Muscle layer of duodenum (tissue), 2 donors: ENCODE measurements around the gene RPL27A.

Experiments
- H3K27ac ChIP-seq: one replicate; pipeline ENCODE4 v1.7.0; 2013; ENCODE audit warnings: mild to moderate bottlenecking, low read length
- H3K27me3 ChIP-seq: one replicate; pipeline ENCODE4 v1.7.0; 2013; ENCODE audit warnings: low read depth, mild to moderate bottlenecking, control low read depth, low read length
- H3K36me3 ChIP-seq, 2 donors: one replicate each; pipeline ENCODE4 v1.7.0; 2013; ENCODE audit warnings: low read length in 2 of 2, control low read depth in 1 of 2, mild to moderate bottlenecking in 1 of 2; ENCODE audit not compliant: insufficient read depth in 2 of 2, control insufficient read depth in 1 of 2
- H3K4me1 ChIP-seq, 2 donors: one replicate each; pipeline ENCODE4 v1.7.0; 2013; ENCODE audit warnings: low read length in 2 of 2, mild to moderate bottlenecking in 2 of 2, control low read depth in 1 of 2, moderate library complexity in 1 of 2; ENCODE audit not compliant: insufficient read depth in 2 of 2, control insufficient read depth in 1 of 2
- H3K4me3 ChIP-seq, 2 donors: one replicate each; pipeline ENCODE4 v1.7.0; 2013; ENCODE audit warnings: low read length in 2 of 2, low read depth in 1 of 2, mild to moderate bottlenecking in 1 of 2
- H3K9me3 ChIP-seq, 2 donors: one replicate each; pipeline ENCODE4 v1.7.0; 2013; ENCODE audit warnings: low read length in 2 of 2, control low read depth in 1 of 2, mild to moderate bottlenecking in 1 of 2; ENCODE audit not compliant: control insufficient read depth in 1 of 2
- donor health status: healthy.

Gene RPL27A

DNA sequence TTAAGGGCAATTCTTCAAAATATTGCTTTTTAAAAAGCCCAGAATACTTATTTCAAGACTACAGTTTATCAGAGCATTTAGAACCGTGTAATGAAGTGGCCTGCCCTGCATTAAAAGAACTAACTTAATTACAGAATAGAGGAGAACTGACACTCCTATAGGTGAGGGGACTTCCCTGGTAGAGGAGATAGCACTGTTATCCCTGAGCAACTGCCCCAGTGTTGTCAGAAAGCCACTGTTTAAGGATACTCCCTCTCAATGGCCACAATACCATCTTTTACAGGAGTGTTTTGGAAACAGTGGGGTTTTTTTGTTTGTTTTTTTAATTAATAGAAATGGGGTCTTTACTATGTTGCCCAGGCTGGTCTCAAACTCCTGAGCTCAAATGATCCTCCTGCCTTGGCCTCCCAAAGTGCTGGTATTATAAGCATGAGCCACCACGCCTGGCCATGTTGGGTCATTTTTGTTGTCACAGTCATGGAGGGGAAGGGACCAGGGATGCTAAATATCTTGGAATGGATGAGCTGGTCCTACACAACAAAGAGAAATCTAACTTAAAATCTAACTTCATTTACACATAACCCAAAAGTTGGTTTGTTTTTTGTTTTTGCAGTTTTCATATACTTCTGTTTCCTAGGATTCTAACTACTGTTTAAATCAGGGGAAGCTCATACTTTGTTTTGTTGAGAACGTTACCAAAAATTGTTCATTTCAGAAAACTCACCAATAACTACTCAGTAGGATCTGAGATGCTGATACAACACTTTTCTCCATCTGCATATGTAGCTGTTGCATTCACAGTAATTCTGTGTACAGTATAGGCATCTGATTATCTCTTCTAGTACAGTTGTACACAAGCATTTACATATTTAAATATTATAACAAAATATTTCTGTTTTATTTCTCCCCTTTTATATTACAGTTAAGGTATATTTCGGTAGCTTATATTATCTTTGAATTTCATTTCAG is 8.1 kb downstream of the RPL27A start:
- H3K36me3 ChIP-seq, result peaks cover 43 to 56% of the 10 kb centered on the region in 2 donors
- no peak overlapping the region for H3K27ac ChIP-seq

DNA sequence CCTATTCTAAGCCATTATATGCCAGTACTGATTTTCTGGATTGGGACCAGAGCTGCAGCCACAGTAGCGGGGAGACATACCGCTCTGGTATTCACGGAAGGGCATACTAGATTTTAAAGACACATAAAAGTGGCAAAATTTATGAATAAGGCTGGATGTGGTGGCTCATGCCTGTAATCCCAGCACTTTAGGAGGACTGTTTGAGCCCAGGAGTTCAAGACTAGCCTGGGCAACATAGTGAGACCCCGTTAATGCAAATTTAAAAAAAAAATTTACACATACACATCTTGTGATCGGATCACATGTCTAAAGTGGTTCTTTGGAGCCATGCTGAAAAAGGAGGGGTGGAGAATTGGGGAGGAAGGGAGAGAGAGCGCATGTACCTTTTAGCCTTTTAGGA is 9.0 kb downstream of the RPL27A start:
- Histone ChIP-seq H3K36me3 (peaks cover 39 to 58% of the 10 kb centered on the region in 2 donors), H3K4me1 (peaks cover 0 to 17% of the 10 kb centered on the region in 2 donors), H3K27me3 (no peaks in the 10 kb centered on the region), H3K9me3 (no peaks in the 10 kb centered on the region), H3K4me3 (no peak overlapping the region), H3K27ac (no peak overlapping the region)

More for the DNA sequence above, 8.1 kb downstream of the RPL27A start:
- Histone ChIP-seq H3K4me3 (no peak overlapping the region), H3K27me3 (no peaks in the 10 kb centered on the region), H3K9me3 (no peaks in the 10 kb centered on the region), H3K4me1 (peaks cover 0 to 16% of the 10 kb centered on the region in 2 donors)

DNA sequence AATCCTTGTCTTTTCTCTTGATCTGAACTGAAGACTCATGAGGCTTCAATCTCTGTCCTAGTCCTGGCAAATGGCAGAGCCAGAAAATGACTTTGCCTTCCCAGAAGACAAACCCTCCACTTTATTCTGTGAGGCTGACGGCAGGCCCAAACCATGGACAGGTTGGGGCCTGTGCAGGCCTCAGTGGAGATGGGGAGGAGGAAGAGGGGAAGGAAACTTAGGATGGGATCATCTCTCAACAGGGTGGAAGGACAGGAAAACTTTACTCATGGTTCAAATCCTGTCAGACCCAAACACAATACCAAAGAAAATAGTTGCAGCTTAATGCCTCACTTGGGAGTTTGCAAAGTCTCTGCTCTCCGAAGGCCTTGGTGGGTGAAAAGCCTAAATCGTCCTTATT is 9.8 kb downstream of the RPL27A start:
- Histone ChIP-seq H3K27me3 (no peaks in the 10 kb centered on the region), H3K36me3 (peaks cover 40 to 64% of the 10 kb centered on the region in 2 donors), H3K4me3 (no peak overlapping the region), H3K4me1 (peaks cover 0 to 17% of the 10 kb centered on the region in 2 donors), H3K9me3 (no peaks in the 10 kb centered on the region), H3K27ac (no peak overlapping the region)

DNA sequence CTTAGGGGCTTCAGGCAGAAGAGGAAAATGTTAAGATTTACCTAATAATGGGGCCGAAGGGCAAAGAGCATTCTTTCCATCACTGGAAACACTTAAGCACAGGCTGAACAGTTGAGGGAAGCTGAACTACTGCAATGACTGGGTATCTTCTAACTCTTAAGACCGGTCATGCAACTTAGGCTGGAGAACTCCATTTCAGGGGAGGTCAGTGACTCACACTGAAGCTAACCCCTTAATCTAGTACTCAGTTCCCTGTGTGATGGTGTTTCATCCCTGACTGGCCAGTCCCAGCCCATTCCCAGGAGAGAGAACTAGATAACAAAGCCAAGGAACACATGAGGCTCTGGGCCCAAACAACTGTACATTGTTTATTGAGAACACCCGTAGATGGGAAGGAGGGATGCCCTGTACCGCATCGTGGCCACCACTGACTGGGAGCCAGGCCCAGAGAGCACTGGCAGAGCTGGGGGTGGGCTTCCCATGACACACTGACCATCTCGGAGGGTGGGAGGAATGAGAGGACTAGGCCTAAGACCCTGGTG is 10.5 kb downstream of the RPL27A start:
- Histone ChIP-seq H3K27me3 (no peaks in the 10 kb centered on the region), H3K27ac (no peak overlapping the region), H3K4me1 (peaks cover 0 to 11% of the 10 kb centered on the region in 2 donors), H3K4me3 (no peak overlapping the region), H3K36me3 (peaks cover 43 to 68% of the 10 kb centered on the region in 2 donors), H3K9me3 (no peaks in the 10 kb centered on the region)

DNA sequence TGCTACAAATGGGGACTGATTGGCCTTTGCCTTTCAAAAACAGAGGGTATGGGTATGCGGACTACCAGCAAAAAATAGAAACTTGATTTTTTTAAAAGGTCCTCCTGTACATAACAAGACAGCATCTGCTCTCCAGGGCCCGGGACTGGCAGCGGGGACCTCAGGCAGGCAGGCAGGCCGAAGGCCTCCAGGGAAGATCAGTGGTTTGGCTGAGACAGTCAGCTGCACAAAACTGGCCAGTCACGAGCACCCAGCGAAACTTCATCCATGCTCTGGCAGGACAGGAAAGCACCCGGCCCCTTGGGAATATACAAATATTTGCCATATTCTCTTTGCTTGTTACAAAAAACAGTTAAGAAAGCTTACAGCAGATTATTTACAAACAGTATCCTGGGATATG is 11.0 kb downstream of the RPL27A start:
- no peak overlapping the region for H3K27ac ChIP-seq
- H3K4me3 ChIP-seq, result no peak overlapping the region
- H3K9me3 ChIP-seq, result no peaks in the 10 kb centered on the region
- peaks cover 0 to 9% of the 10 kb centered on the region in 2 donors for H3K4me1 ChIP-seq
- H3K27me3 ChIP-seq, result no peaks in the 10 kb centered on the region
- H3K36me3 ChIP-seq, result peaks cover 46 to 73% of the 10 kb centered on the region in 2 donors

DNA sequence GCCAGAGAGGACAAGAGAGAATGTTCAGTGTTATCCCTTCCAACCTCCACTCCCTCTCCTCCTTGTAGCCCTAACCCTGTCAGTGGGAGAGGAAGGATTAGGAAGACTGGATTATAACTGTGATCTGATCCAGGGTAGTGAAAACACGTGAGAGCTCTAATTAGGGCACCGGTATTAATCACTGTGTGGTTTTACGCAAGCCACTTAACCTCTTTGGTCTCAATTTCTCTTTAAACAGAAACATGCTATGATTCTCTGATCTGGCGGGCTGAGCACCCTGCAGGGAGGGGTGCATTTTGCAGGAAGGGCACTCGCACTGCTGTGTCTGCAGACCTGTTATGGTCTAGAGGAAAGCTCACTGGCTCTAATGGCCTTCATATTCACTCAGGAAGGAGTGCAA is 11.5 kb downstream of the RPL27A start:
- no peak overlapping the region for H3K4me3 ChIP-seq
- H3K27ac ChIP-seq, result peak overlapping the region; percentile 30

DNA sequence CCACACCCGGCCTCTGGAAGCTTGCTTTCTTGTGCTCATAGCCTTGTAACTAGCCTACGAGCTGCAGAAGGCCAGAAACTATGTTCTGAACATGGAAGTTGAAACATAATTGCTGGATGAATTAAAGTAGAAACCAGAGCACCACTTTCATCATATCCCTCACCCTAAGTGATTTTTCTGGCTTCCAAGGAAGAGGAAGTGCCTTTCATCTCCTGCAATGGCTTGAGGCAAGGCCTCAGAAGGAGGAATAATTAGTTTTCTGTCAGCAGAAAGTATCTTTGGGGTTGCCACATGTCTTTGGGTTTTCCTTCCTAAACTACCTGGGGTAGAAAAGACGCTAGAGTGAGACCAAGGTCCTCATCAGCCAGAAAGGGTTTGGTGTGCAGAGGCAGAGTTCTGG is 14.5 kb downstream of the RPL27A start:
- H3K36me3 ChIP-seq, result peaks cover 63 to 71% of the 10 kb centered on the region in 2 donors
- H3K4me3 ChIP-seq, result no peak overlapping the region
- H3K4me1 ChIP-seq, result peaks cover 0 to 17% of the 10 kb centered on the region in 2 donors
- no peaks in the 10 kb centered on the region for H3K9me3 ChIP-seq
- H3K27ac ChIP-seq, result no peak overlapping the region
- H3K27me3 ChIP-seq, result no peaks in the 10 kb centered on the region

More for the DNA sequence above, 11.5 kb downstream of the RPL27A start:
- Histone ChIP-seq H3K4me1 (peaks cover 0 to 9% of the 10 kb centered on the region in 2 donors), H3K36me3 (peaks cover 52 to 78% of the 10 kb centered on the region in 2 donors), H3K27me3 (no peaks in the 10 kb centered on the region), H3K9me3 (no peaks in the 10 kb centered on the region)

DNA sequence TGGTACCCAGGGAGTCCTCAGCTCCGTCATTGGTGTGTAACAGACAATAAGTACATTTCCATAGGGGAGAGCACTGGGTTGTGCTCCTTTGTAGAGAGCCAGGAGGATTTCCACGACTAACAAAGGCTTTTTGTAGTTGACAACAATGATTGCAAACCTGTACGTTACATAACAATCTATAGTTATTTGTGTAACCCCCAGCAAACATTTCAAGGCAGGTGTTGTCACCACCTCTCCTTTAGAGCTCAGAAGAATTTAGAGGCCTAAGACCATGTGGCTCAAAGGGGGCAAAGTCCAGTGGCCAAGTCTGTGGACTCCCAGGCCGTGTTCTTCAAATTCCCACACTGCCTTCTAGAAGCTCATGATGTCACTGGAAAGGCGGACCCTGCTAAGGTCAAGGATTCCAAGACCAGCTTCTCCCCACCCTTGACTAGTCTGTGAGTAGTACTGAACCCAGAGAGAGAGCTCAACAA is 15.8 kb downstream of the RPL27A start:
- Histone ChIP-seq H3K27me3 (no peaks in the 10 kb centered on the region), H3K9me3 (no peaks in the 10 kb centered on the region), H3K4me1 (peaks cover 0 to 13% of the 10 kb centered on the region in 2 donors), H3K27ac (no peak overlapping the region), H3K36me3 (peaks cover 50 to 69% of the 10 kb centered on the region in 2 donors), H3K4me3 (no peak overlapping the region)

DNA sequence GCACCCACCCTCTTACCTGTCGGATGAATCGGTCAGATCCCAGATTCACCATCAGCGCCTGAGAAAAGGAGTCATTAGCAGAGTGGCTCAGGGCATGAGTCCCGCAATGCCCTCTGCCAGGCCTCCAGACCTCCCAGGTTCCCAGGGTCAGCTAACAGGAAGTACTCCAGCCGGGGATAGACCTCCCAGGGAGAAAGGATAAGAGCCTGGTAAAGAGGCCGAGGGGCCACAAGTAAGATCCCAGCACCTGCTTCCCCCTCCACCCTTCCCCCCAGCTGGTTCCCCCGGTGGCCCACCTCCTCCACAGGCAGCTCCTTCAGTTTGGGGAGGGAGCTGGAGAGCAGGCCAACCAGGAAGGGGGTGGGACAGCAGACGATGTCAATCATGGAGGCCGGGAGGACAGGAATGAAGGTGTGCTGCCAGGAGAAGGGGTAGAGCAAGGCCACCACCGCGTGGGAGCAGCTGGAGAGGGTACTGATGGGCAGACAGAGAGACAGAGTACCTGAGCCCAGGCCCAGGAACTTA is 16.4 kb downstream of the RPL27A start:
- Histone ChIP-seq H3K9me3 (no peaks in the 10 kb centered on the region), H3K36me3 (peaks cover 44 to 69% of the 10 kb centered on the region in 2 donors), H3K4me3 (no peak overlapping the region), H3K27ac (peak overlapping the region; percentile 27), H3K4me1 (peaks cover 0 to 13% of the 10 kb centered on the region in 2 donors), H3K27me3 (no peaks in the 10 kb centered on the region)

DNA sequence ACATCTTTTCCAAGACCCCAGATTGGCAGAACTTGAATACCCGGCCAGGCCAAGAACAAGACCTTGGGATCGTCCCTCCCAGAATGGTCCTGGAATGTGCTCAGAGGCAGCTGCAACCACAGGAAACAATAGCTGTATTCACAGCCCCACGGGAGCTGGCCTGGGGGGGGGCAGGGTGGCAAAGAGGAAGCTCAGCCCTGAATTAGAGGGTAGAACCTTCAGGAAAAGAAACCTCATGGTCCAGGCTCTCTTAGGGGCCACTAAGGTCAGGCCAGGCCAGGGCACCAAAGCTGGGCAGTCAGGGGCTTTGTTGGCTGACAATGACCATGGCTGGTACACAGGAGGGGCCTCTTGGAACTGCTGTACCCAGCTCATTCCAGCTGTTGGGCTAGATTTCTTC is 17.3 kb downstream of the RPL27A start:
- H3K36me3 ChIP-seq, result peaks cover 37 to 66% of the 10 kb centered on the region in 2 donors

DNA sequence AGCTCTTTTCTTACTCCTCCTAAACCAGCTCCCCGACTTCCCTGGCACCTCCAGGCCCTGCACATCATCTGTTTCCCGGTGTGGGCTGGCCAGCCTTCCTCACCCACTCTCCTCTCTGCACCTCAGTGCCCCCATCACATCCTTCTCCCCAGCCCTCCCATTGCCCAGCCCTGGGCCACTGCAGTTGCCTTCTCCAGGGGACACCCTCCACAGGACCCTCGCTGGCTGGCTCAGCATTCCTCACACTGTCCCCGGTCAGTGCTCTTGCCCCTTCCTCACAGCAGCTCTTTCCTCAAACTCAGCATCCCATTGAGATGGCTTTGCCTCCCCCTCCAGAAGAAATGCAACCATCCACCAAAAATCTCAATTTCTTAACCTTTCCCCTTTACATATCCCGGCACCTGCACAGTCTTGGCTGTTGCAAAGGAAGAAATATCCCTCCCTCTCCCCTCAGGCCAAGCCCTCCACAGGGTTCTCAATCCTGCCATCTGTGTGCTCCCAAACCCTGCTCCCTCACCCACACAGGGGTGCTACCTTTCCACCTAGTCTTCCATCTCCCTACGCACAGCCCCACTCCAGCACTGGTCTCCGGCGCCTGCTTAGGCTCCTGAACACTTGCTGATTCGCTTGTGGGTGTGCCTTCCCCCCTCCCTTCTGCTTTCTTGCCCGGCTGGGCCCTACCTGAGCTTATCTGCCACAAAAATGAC is 19.5 kb downstream of the RPL27A start:
- H3K9me3 ChIP-seq, result no peaks in the 10 kb centered on the region
- H3K27ac ChIP-seq, result no peak overlapping the region
- no peak overlapping the region for H3K4me3 ChIP-seq
- peaks cover 0 to 8% of the 10 kb centered on the region in 2 donors for H3K4me1 ChIP-seq
- H3K27me3 ChIP-seq, result no peaks in the 10 kb centered on the region
- H3K36me3 ChIP-seq, result peaks cover 27 to 56% of the 10 kb centered on the region in 2 donors

More for the DNA sequence above, 17.3 kb downstream of the RPL27A start:
- Histone ChIP-seq H3K4me1 (peaks cover 0 to 13% of the 10 kb centered on the region in 2 donors), H3K9me3 (no peaks in the 10 kb centered on the region), H3K27me3 (no peaks in the 10 kb centered on the region), H3K27ac (peak overlapping the region; percentile 65), H3K4me3 (no peak overlapping the region)
